Measurements from ENCODE around the gene DIPK1A. TPM values are rescaled to one million over a fixed set of nuclear protein-coding genes. Genes with fewer than 3 reads are reported as not detected.

The DIPK1A gene
- total RNA-seq, 4 donors from 2014 or later, result 3.1 to 9.9 (median 4.9) TPM

DNA sequence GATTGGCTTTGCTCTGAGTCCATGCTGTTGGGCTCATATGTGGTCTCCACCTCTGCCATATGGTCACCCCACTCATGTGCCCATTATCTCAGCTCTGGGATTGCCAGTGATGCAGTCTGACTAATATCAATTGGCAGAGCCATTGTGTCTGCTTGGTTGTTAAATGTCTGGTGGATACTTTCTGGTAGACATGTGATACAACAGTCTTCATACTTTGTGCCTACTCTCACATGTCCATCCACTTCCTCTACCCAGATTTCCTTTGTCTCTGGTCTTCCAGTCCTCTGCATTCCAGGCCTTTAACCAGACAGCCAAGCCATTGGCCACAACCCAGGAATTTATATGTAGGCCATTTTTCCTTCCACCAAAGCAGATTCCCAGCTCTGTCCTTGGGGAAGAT, 30.8 kb upstream of the DIPK1A start:
- Histone ChIP-seq H3K4me1 (peaks cover 0 to 8% (median 0%) of the 10 kb centered on the region in 3 donors), H3K9me3 (no peaks in the 10 kb centered on the region), H3K4me3 (no peak overlapping the region), H3K27me3 (no peaks in the 10 kb centered on the region), H3K36me3 (no peaks in the 10 kb centered on the region), H3K27ac (no peak overlapping the region)
- intact Hi-C loops (cut with DNase I), result no loop called here
- DNase-seq, result no peak
- TF ChIP-seq, protein P1, sequence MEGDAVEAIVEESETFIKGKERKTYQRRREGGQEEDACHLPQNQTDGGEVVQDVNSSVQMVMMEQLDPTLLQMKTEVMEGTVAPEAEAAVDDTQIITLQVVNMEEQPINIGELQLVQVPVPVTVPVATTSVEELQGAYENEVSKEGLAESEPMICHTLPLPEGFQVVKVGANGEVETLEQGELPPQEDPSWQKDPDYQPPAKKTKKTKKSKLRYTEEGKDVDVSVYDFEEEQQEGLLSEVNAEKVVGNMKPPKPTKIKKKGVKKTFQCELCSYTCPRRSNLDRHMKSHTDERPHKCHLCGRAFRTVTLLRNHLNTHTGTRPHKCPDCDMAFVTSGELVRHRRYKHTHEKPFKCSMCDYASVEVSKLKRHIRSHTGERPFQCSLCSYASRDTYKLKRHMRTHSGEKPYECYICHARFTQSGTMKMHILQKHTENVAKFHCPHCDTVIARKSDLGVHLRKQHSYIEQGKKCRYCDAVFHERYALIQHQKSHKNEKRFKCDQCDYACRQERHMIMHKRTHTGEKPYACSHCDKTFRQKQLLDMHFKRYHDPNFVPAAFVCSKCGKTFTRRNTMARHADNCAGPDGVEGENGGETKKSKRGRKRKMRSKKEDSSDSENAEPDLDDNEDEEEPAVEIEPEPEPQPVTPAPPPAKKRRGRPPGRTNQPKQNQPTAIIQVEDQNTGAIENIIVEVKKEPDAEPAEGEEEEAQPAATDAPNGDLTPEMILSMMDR (IDR thresholded peaks at IDR 0.05), result no peak
- TF ChIP-seq POLR2A (IDR thresholded peaks at IDR 0.05), result no peak

DNA sequence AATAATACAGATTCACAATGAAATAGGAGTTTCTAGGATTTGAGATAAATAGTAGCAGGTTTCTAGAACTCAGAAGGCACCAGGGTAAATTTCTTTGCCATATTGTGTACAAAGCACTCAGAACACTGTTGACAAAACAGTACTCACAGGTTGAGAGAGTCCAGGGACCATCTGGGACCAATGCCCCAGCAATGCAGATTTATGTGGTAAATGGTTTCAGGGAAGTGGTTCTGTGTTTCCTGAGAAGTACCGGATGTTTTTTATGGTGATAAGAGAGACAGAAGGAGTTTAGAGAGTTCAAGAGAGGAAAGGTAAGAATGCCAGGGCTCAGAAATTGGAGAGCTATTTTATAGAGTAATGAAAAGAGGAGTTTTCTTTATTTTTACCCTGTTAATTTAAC, 29.6 kb upstream of the DIPK1A start:
- H3K27me3 ChIP-seq, result no peaks in the 10 kb centered on the region
- H3K36me3 ChIP-seq, result no peaks in the 10 kb centered on the region
- no peak overlapping the region for H3K27ac ChIP-seq
- H3K9me3 ChIP-seq, result no peaks in the 10 kb centered on the region
- intact Hi-C loops (cut with DNase I), result no loop called here
- H3K4me3 ChIP-seq, result no peak overlapping the region
- TF ChIP-seq POLR2A (IDR thresholded peaks at IDR 0.05), result no peak
- TF ChIP-seq, protein P1 (IDR thresholded peaks at IDR 0.05), result no peak
- H3K4me1 ChIP-seq, result peaks cover 0 to 8% (median 0%) of the 10 kb centered on the region in 3 donors
- 60 to 76% methylated on average over 1 of the region's 1 CpG for WGBS, 2 donors
- DNase-seq, result no peak

GRCh38 chr1:92989936-92990583, 28.8 kb upstream of the DIPK1A start:
- Histone ChIP-seq H3K36me3 (no peaks in the 10 kb centered on the region), H3K27me3 (no peaks in the 10 kb centered on the region), H3K4me1 (peaks cover 0 to 8% (median 0%) of the 10 kb centered on the region in 3 donors), H3K9me3 (no peaks in the 10 kb centered on the region), H3K4me3 (no peak overlapping the region), H3K27ac (no peak overlapping the region)
- TF ChIP-seq POLR2A (IDR thresholded peaks at IDR 0.05), result no peak
- TF ChIP-seq, protein P1 (IDR thresholded peaks at IDR 0.05), result no peak
- DNase-seq, result no peak
- intact Hi-C loops (cut with DNase I), result no loop called here
- WGBS, 2 donors, result 68 to 76% methylated on average over 6 of the region's 6 CpGs

- H3K36me3 ChIP-seq, result no peaks in the 10 kb centered on the region
- no peaks in the 10 kb centered on the region for H3K27me3 ChIP-seq
- H3K27ac ChIP-seq, result no peak overlapping the region
- peaks cover 0 to 8% (median 0%) of the 10 kb centered on the region in 3 donors for H3K4me1 ChIP-seq
- DNase-seq, result no peak
- WGBS, 2 donors, result 36 to 49% methylated on average over 2 of the region's 2 CpGs
- intact Hi-C loops (cut with DNase I), result no loop called here
- H3K4me3 ChIP-seq, result no peak overlapping the region
- no peaks in the 10 kb centered on the region for H3K9me3 ChIP-seq
- TF ChIP-seq POLR2A (IDR thresholded peaks at IDR 0.05), result no peak
- TF ChIP-seq, protein P1 (IDR thresholded peaks at IDR 0.05), result no peak
Measured at GRCh38 chr1:92989253-92989652, 28.0 kb upstream of the DIPK1A start.

DNA sequence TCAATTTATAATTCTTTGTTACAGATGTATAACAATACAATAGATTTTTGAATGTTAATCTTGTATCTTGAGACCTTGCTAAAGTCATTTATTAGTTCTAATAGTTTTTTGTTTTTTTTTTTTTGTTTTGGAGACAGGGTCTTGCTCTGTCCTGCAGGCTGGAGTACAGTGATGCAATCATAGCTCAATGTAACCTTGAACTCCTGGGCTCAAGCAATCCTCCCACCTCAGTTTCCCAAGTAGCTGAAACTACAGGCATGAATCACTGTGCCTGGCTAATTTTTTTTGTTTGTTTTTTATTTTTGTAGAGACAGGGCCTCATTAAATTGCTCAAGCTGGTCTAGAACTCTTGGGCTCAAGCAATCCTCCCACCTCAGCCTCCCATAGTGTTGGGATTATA, 26.2 kb upstream of the DIPK1A start:
- intact Hi-C loops (cut with DNase I), result no loop called here
- TF ChIP-seq POLR2A (IDR thresholded peaks at IDR 0.05), result no peak
- TF ChIP-seq, protein P1 (IDR thresholded peaks at IDR 0.05), result no peak

More for the DNA sequence above, 26.2 kb upstream of the DIPK1A start:
- Histone ChIP-seq H3K36me3 (no peaks in the 10 kb centered on the region), H3K9me3 (no peaks in the 10 kb centered on the region), H3K4me1 (peaks cover 0 to 8% (median 0%) of the 10 kb centered on the region in 3 donors), H3K4me3 (no peak overlapping the region), H3K27ac (no peak overlapping the region), H3K27me3 (no peaks in the 10 kb centered on the region)
- no peak for DNase-seq

All from esophagus squamous epithelium (tissue), 5 donors.